ENCODE data around the gene CIDEA. TPM values are rescaled to one million over a fixed set of nuclear protein-coding genes. Genes with fewer than 3 reads are reported as not detected.

The CIDEA gene
- total and polyA plus RNA-seq, 9 of the 15 experiments (the other 6 are each of a cell fraction or from before 2014, with no cell fraction given): not detected

DNA sequence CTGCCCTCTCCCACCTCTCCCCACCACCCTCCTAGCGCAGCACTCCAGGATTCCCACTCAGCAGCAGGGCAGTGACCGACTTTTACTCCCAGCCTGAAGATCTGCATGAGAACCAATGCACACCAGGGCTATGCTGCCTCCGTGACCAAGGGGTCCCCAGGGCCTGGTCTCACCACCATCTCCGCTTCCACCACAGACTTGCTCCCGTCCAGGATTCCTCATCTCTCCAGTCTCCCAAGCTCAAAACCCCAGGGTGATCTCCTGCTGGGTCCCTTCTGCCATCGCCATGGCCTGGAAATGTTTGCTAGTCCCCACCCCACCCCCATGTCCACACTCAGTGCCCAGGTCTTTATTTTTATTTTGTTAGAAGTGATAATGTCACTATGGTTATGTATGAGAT, 2.1 kb upstream of the CIDEA start:
- no peaks in the 10 kb centered on the region for H3K9me3 ChIP-seq (replicated peaks; ENCODE audit: control insufficient read depth, insufficient read depth, low read depth, low read length)
- H3K4me1 ChIP-seq (replicated peaks in 1 of 2; ENCODE audit: control insufficient read depth in 2 of 2, insufficient read depth in 2 of 2, low read length in 2 of 2): peaks cover 0 to 17% of the 10 kb centered on the region in 2 experiments; a peak in 2 of 5 replicates
- no peak for TF ChIP-seq ZNF511 (CRISPR knock-in tag; IDR thresholded peaks at IDR 0.05)
- no peak for TF ChIP-seq ZNF197 (CRISPR knock-in tag; IDR thresholded peaks at IDR 0.05; ENCODE audit: low read depth)
- TF ChIP-seq ETV6 (IDR thresholded peaks at IDR 0.05; ENCODE audit: borderline replicate concordance in 1 of 2, low read depth in 2 of 2, low read length in 1 of 2): no peak
- no peak for TF ChIP-seq ETV6 (CRISPR knock-in tag; IDR thresholded peaks at IDR 0.05; ENCODE audit: borderline replicate concordance)
- TF ChIP-seq MAZ (CRISPR knock-in tag; conservative IDR thresholded peaks at IDR 0.05 in 1 of 2, IDR thresholded peaks at IDR 0.05 in 1 of 2): no peak
- TF ChIP-seq TOE1 (IDR thresholded peaks at IDR 0.05; ENCODE audit: borderline replicate concordance): no peak
- no peak for TF ChIP-seq TOE1 (CRISPR knock-in tag; IDR thresholded peaks at IDR 0.05; ENCODE audit: borderline replicate concordance, low read depth)
- no peak for TF ChIP-seq ZNF184 (CRISPR knock-in tag; IDR thresholded peaks at IDR 0.05)
- TF ChIP-seq EZH2 (IDR thresholded peaks at IDR 0.05; ENCODE audit: borderline replicate concordance, low read depth, low read length): no peak
- no peak for TF ChIP-seq NCOA6 (IDR thresholded peaks at IDR 0.05)
- TF ChIP-seq TFAM (CRISPR knock-in tag; conservative IDR thresholded peaks at IDR 0.05): no peak
- DNase-seq (ENCODE audit: extremely low read depth in 1 of 4, low spot score in 3 of 4) (no peak), ATAC-seq (no peak), FAIRE-seq (no peak)
- no peak overlapping the region for H2AFZ ChIP-seq (ENCODE audit: low read depth, low read length)
- intact Hi-C loops (cut with micrococcal nuclease) (no loop called here), in situ Hi-C loops (cut with MboI) (no loop called here)
- H3K79me2 ChIP-seq (ENCODE audit: control insufficient read depth, insufficient read depth, low read length): no peaks in the 10 kb centered on the region
- H3K9ac ChIP-seq (ENCODE audit: insufficient read depth in 1 of 2, low read depth in 2 of 2, low read length in 2 of 2): no peak overlapping the region
- POLR2A ChIA-PET: interaction anchor here (1.0 kb wide), 1 partner anchor 76 kb away, joined by 5 read pairs; no protein-coding TSS in a partner anchor
- peaks cover 37 to 71% of the 10 kb centered on the region in 2 experiments for H3K27me3 ChIP-seq (ENCODE audit: control insufficient read depth in 2 of 2, insufficient read depth in 2 of 2, low read length in 2 of 2)
- BruUV-seq (replicated peaks): no TSS peak
- H4K20me1 ChIP-seq (replicated peaks; ENCODE audit: control insufficient read depth, insufficient read depth, low read length): 0 out of 2 replicates have a peak, but pooled peaks cover 3% of the 10 kb centered on the region
- H3K27ac ChIP-seq (ENCODE audit: extremely low read depth, low read depth, low read length): no peak overlapping the region
- H3K4me3 ChIP-seq: no peak overlapping the region
- no peaks in the 10 kb centered on the region for H3K36me3 ChIP-seq (ENCODE audit: control insufficient read depth, insufficient read depth, low read length)
- 4% methylated on average over 6 of the region's 6 CpGs for WGBS (ENCODE audit: insufficient coverage, low coverage, missing lambda C conversion rate)
- no peaks in the 10 kb centered on the region for H3K9me1 ChIP-seq (ENCODE audit: control insufficient read depth, insufficient read depth, low read length)
- CTCF ChIA-PET (ENCODE audit: low intra/inter-chr PET ratio): no interaction called here
- no peak overlapping the region for H3K4me2 ChIP-seq (ENCODE audit: insufficient read depth, low read length)

Data from K562 (cell line).